K562 (cell line): ENCODE results near the gene KRI1. TPM values are rescaled to one million over a fixed set of nuclear protein-coding genes. Genes with fewer than 3 reads are reported as not detected.
A peak's percentile ranks its signal among the peaks of the same experiment; 100 is the strongest.

Experiments
- CEBPB ChIP-seq: fragments of 450-650 bp; IDR thresholded peaks from 2 replicates; pipeline ENCODE4 v1.6.1; 2016; ENCODE audit warnings: missing genetic modification characterization, missing compliant biosample characterization
- DDX20 ChIP-seq: fragments of 450-650 bp; IDR thresholded peaks from 2 replicates; pipeline ENCODE4 v1.6.1; 2016; ENCODE audit warnings: missing genetic modification characterization, low read depth, mild to moderate bottlenecking, missing compliant biosample characterization, moderate library complexity
- ELK1 ChIP-seq: sonication (generic); formaldehyde crosslinking; IDR thresholded peaks from 2 replicates; pipeline ENCODE4 v1.8.1; 2022; ENCODE audit warnings: missing genetic modification reagents
- HMG20B ChIP-seq: fragments of 250-450 bp; sonication (Bioruptor Pico); IDR thresholded peaks from 2 replicates; pipeline ENCODE4 v1.5.0; 2021; ENCODE audit warnings: mild to moderate bottlenecking
- HNRNPH1 ChIP-seq: fragments of 200-400 bp; formaldehyde crosslinking; optimal IDR thresholded peaks from 2 replicates; pipeline ENCODE3; 2017; ENCODE audit warnings: low read depth, mild to moderate bottlenecking, low read length, moderate library complexity
- HSF4 ChIP-seq: fragments of 250-450 bp; sonication (Bioruptor Pico); IDR thresholded peaks from 2 replicates; pipeline ENCODE4 v2.1.2; 2022; ENCODE audit warnings: mild to moderate bottlenecking, moderate library complexity, borderline replicate concordance
- KLF6 ChIP-seq: fragments of 250-450 bp; sonication (Bioruptor Pico); IDR thresholded peaks from 2 replicates; pipeline ENCODE4 v1.4.0; 2020; ENCODE audit warnings: mild to moderate bottlenecking, moderate library complexity, borderline replicate concordance
- L3MBTL2 ChIP-seq: fragments of 450-650 bp; IDR thresholded peaks from 2 replicates; pipeline ENCODE4 v1.6.1; 2016; ENCODE audit warnings: mild to moderate bottlenecking, moderate library complexity
- LCOR ChIP-seq: sonication (generic); formaldehyde crosslinking; IDR thresholded peaks from 2 replicates; pipeline ENCODE4 v1.8.0; 2022; ENCODE audit warnings: mild to moderate bottlenecking, missing genetic modification reagents
- MXI1 ChIP-seq: IDR thresholded peaks from 2 replicates; pipeline ENCODE4 v1.6.1; 2011; ENCODE audit warnings: low read depth, mild to moderate bottlenecking, improper control_type of control experiment, low read length
- RCOR1 ChIP-seq, 2 experiments: IDR thresholded peaks; 2 replicates each; pipeline ENCODE4 v1.6.1; 2012; ENCODE audit warnings: low read depth in 2 of 2, low read length in 2 of 2, borderline replicate concordance in 1 of 2, improper control_type of control experiment in 1 of 2
- SMAD1 ChIP-seq: fragments of 150-350 bp; IDR thresholded peaks from 2 replicates; pipeline ENCODE4 v1.6.1; 2014; ENCODE audit warnings: low read length, low read depth; ENCODE audit not compliant: partially characterized antibody
- ZBTB49 ChIP-seq: sonication (generic); formaldehyde crosslinking; IDR thresholded peaks from 2 replicates; pipeline ENCODE4 v1.8.0; 2022; ENCODE audit warnings: missing genetic modification reagents, mild to moderate bottlenecking, borderline replicate concordance
- ZBTB8A ChIP-seq: fragments of 450-650 bp; IDR thresholded peaks from 2 replicates; pipeline ENCODE4 v1.6.1; 2018; ENCODE audit warnings: mild to moderate bottlenecking, moderate library complexity; ENCODE audit not compliant: partially characterized antibody
- ZNF212 ChIP-seq: fragments of 450-650 bp; formaldehyde crosslinking; IDR thresholded peaks from 2 replicates; pipeline ENCODE4 v1.4.0; 2020; ENCODE audit warnings: mild to moderate bottlenecking
- ZNF764 ChIP-seq: fragments of 250-450 bp; sonication (Bioruptor Pico); IDR thresholded peaks from 2 replicates; pipeline ENCODE4 v1.4.0; 2020; ENCODE audit warnings: low read depth, mild to moderate bottlenecking, moderate library complexity
- polyA plus RNA-seq, 8 experiments: library from polyadenylated mRNA; depleted of rRNA in 4 of 8; stranded (reverse) in 5 of 8; unstranded in 3 of 8; fragments of >200 nt; fragmentation: Nextera tagmentation in 2 of 8; fragmentation: Illumina TruSeq in 1 of 8; extraction: Ambion mirVana in 2 of 8; extraction: Trizol in 1 of 8; gene quantifications; 2 replicates each; pipeline versions ENCODE4 v1.2.1 to v1.2.3, GENCODE V29; 2011 to 2014; ENCODE audit warnings: inconsistent platforms in 1 of 8, missing spikeins in 1 of 8
- total RNA-seq, 7 experiments: library from RNA; depleted of rRNA in 6 of 7; stranded (reverse); fragments of >200 nt in 6 of 7; fragmentation: Illumina TruSeq in 2 of 7; extraction: Trizol in 2 of 7; gene quantifications; 2 replicates each; pipeline versions ENCODE4 v1.2.1 to v1.2.3, GENCODE V29; 2011 to 2021; ENCODE audit warnings: low replicate concordance in 1 of 7
- TF ChIP-seq, protein P1 (sequence below), 2 experiments: fragments of 450-650 bp; IDR thresholded peaks; 2 replicates each; pipeline ENCODE4 v1.6.1; 2016
- TF ChIP-seq, protein P2 (sequence below): IDR thresholded peaks from 2 replicates; pipeline ENCODE4 v1.6.1; 2016; ENCODE audit warnings: missing genetic modification characterization, missing compliant biosample characterization
- TF ChIP-seq, protein P3 (sequence below): fragments of 450-650 bp; formaldehyde crosslinking; conservative IDR thresholded peaks from 2 replicates; pipeline ENCODE4 v1.4.0; 2022; ENCODE audit warnings: mild to moderate bottlenecking, missing genetic modification characterization

KRI1 gene
- total and polyA plus RNA-seq, 9 of the 15 experiments (the other 6 are each of a cell fraction or from before 2014, with no cell fraction given) = 1.1 to 50.7 (median 24.7) TPM

GRCh38 chr19:10568826-10569651, 3.2 kb upstream of the KRI1 start, which contains the start of gene CDKN2D (continued):
- TF ChIP-seq DDX20 (tag) (no peak), MXI1 (peak; percentile 65; the same call in 1 of the 2 replicates), ZNF212 (CRISPR knock-in tag) (no peak), LCOR (CRISPR knock-in tag) (peak; percentile 94), RCOR1 (IDR thresholded peaks at IDR 0.05; ENCODE audit: borderline replicate concordance in 1 of 2, low read depth in 2 of 2, low read length in 2 of 2) (peak; percentile 49 to 57; a peak in 2 of 4 replicates), HNRNPH1 (no peak), L3MBTL2 (peak; percentile 92), ELK1 (CRISPR knock-in tag) (no peak), ZNF764 (CRISPR knock-in tag) (no peak), CEBPB (peak; percentile 58), HMG20B (CRISPR knock-in tag) (no peak), SMAD1 (no peak), ZBTB8A (no peak), HSF4 (CRISPR knock-in tag) (no peak), KLF6 (CRISPR knock-in tag) (no peak), ZBTB49 (CRISPR knock-in tag) (no peak)
- TF ChIP-seq, protein P1, sequence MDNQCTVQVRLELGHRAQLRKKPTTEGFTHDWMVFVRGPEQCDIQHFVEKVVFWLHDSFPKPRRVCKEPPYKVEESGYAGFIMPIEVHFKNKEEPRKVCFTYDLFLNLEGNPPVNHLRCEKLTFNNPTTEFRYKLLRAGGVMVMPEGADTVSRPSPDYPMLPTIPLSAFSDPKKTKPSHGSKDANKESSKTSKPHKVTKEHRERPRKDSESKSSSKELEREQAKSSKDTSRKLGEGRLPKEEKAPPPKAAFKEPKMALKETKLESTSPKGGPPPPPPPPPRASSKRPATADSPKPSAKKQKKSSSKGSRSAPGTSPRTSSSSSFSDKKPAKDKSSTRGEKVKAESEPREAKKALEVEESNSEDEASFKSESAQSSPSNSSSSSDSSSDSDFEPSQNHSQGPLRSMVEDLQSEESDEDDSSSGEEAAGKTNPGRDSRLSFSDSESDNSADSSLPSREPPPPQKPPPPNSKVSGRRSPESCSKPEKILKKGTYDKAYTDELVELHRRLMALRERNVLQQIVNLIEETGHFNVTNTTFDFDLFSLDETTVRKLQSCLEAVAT (IDR thresholded peaks at IDR 0.05) = no peak
- TF ChIP-seq, protein P2, sequence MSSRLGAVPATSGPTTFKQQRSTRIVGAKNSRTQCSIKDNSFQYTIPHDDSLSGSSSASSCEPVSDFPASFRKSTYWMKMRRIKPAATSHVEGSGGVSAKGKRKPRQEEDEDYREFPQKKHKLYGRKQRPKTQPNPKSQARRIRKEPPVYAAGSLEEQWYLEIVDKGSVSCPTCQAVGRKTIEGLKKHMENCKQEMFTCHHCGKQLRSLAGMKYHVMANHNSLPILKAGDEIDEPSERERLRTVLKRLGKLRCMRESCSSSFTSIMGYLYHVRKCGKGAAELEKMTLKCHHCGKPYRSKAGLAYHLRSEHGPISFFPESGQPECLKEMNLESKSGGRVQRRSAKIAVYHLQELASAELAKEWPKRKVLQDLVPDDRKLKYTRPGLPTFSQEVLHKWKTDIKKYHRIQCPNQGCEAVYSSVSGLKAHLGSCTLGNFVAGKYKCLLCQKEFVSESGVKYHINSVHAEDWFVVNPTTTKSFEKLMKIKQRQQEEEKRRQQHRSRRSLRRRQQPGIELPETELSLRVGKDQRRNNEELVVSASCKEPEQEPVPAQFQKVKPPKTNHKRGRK (tag) = no peak
- TF ChIP-seq, protein P3, sequence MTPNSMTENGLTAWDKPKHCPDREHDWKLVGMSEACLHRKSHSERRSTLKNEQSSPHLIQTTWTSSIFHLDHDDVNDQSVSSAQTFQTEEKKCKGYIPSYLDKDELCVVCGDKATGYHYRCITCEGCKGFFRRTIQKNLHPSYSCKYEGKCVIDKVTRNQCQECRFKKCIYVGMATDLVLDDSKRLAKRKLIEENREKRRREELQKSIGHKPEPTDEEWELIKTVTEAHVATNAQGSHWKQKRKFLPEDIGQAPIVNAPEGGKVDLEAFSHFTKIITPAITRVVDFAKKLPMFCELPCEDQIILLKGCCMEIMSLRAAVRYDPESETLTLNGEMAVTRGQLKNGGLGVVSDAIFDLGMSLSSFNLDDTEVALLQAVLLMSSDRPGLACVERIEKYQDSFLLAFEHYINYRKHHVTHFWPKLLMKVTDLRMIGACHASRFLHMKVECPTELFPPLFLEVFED = no peak
